Neural crest cell (in vitro differentiated cells): ENCODE measurements around the gene CACNA2D4. TPM values are rescaled to one million over a fixed set of nuclear protein-coding genes. Genes with fewer than 3 reads are reported as not detected.

ENCODE experiments used
- DNase-seq: peaks from one replicate; pipeline ENCODE4 v3.0.0; 2021; ENCODE audit warnings: low read depth, mixed read lengths, low spot score
- H3K27ac Mint-ChIP-seq: one replicate; pipeline ENCODE4 v1.8.0; 2021; ENCODE audit warnings: mild to moderate bottlenecking, mixed read lengths; ENCODE audit not compliant: unreplicated experiment
- H3K27me3 Mint-ChIP-seq: 2 replicates; pipeline ENCODE4 v1.8.0; 2021; ENCODE audit warnings: low read depth, mild to moderate bottlenecking, mixed read lengths
- H3K36me3 Mint-ChIP-seq: 2 replicates; pipeline ENCODE4 v1.8.0; 2021; ENCODE audit warnings: low read depth, mild to moderate bottlenecking, mixed read lengths
- H3K4me1 Mint-ChIP-seq: 2 replicates; pipeline ENCODE4 v1.8.0; 2021; ENCODE audit warnings: mixed read lengths
- H3K4me3 Mint-ChIP-seq: one replicate; pipeline ENCODE4 v1.8.0; 2021; ENCODE audit warnings: mild to moderate bottlenecking, mixed read lengths
- H3K9me3 Mint-ChIP-seq: 2 replicates; pipeline ENCODE4 v1.8.0; 2021; ENCODE audit warnings: mixed read lengths
- CTCF ChIP-seq: fragments of 200-600 bp; sonication (generic); conservative IDR thresholded peaks from 2 replicates; pipeline ENCODE4 v1.5.0; 2021; ENCODE audit warnings: antibody characterized with exemption, mild to moderate bottlenecking
- total RNA-seq: library from RNA; stranded (reverse); gene quantifications from 2 replicates; pipeline ENCODE4 v1.2.1, GENCODE V29; 2021

CACNA2D4 gene
- total RNA-seq, 1 donor from 2014 or later, result 0.72 TPM

DNA sequence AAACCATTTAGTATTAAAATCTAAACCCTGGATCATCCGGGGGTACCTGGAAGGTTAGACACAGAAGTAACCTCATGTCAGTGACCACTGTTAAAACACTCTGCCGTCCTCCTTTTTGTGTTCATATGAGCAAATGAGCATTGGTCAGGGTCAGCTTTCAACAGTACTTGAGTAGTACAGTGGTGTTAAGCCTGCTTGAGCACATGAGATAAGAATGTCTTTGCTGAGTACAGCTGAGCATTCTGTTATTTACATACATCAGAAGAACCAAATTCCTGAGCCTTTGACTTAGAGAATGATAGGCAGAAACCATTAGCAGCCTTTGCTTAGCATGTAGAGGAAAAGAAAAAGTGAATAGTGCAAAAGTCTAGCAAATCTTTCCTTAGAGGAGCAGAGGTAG, 136.7 kb downstream of the CACNA2D4 start:
- Mint-ChIP-seq H3K4me3 (no peak overlapping the region), H3K9me3 (no peaks in the 10 kb centered on the region), H3K4me1 (peaks cover 5% of the 10 kb centered on the region), H3K27ac (no peak overlapping the region), H3K27me3 (no peaks in the 10 kb centered on the region), H3K36me3 (peaks cover 12% of the 10 kb centered on the region)
- TF ChIP-seq CTCF, result no peak
- DNase-seq, result no peak

DNA sequence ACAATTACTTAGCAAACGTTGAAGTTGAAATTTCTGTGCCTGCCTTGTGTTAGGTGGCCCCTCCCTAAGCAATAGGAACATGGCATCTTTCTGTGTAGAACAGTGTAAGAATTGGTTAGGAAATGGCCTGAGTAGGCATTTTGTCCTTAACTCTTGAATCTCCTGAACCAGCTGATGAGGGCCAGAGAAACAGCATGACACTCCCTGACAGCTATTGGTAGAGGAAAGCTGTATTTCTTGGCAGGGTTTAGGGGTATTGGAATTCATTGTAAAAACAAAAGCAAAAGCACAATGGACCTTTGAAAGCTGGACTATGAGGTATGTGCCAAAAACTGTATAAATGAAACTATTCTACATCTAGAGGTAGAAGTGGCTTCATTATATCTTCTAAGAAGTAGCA, 138.7 kb downstream of the CACNA2D4 start:
- no peak for DNase-seq
- TF ChIP-seq CTCF, result no peak
- H3K4me1 Mint-ChIP-seq, result peaks cover 21% of the 10 kb centered on the region
- no peaks in the 10 kb centered on the region for H3K27me3 Mint-ChIP-seq
- H3K36me3 Mint-ChIP-seq, result peaks cover 12% of the 10 kb centered on the region
- H3K4me3 Mint-ChIP-seq, result no peak overlapping the region
- H3K9me3 Mint-ChIP-seq, result no peaks in the 10 kb centered on the region
- H3K27ac Mint-ChIP-seq, result no peak overlapping the region

DNA sequence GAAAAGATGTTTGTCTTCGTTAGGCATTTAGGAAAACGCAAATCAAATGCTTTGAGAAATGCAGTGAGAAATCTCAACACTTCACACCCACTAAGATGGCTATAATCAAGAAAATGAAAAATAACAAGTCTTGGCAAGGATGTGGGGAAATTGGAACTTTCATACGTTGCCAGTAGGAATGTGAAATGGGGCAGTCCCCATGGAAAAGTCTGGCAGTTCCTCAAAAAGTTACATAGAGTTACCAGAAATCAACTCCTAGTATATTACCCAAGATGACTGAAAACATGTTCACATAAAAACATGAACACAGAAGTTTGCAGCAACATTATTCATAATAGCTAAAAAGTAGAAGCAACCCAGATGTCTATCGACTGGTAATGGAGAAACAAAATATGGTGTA, 139.5 kb downstream of the CACNA2D4 start:
- peaks cover 27% of the 10 kb centered on the region for H3K4me1 Mint-ChIP-seq
- TF ChIP-seq CTCF, result no peak
- H3K27ac Mint-ChIP-seq, result no peak overlapping the region
- no peak for DNase-seq
- H3K36me3 Mint-ChIP-seq, result peaks cover 12% of the 10 kb centered on the region
- H3K9me3 Mint-ChIP-seq, result no peaks in the 10 kb centered on the region
- H3K4me3 Mint-ChIP-seq, result no peak overlapping the region
- H3K27me3 Mint-ChIP-seq, result no peaks in the 10 kb centered on the region

GRCh38 chr12:1777798-1778197, 140.7 kb downstream of the CACNA2D4 start:
- Mint-ChIP-seq H3K36me3 (peaks cover 12% of the 10 kb centered on the region), H3K9me3 (no peaks in the 10 kb centered on the region), H3K27me3 (no peaks in the 10 kb centered on the region), H3K27ac (no peak overlapping the region), H3K4me1 (peaks cover 33% of the 10 kb centered on the region), H3K4me3 (no peak overlapping the region)
- TF ChIP-seq CTCF, result no peak
- DNase-seq, result no peak

GRCh38 chr12:1776170-1776921, 142.1 kb downstream of the CACNA2D4 start:
- Mint-ChIP-seq H3K4me3 (no peak overlapping the region), H3K9me3 (no peaks in the 10 kb centered on the region), H3K36me3 (peaks cover 12% of the 10 kb centered on the region), H3K27ac (peak overlapping the region; percentile 15), H3K4me1 (peaks cover 33% of the 10 kb centered on the region), H3K27me3 (no peaks in the 10 kb centered on the region)
- no peak for TF ChIP-seq CTCF
- DNase-seq, result no peak
